Measurements from ENCODE around the gene COPS7A.

DNA sequence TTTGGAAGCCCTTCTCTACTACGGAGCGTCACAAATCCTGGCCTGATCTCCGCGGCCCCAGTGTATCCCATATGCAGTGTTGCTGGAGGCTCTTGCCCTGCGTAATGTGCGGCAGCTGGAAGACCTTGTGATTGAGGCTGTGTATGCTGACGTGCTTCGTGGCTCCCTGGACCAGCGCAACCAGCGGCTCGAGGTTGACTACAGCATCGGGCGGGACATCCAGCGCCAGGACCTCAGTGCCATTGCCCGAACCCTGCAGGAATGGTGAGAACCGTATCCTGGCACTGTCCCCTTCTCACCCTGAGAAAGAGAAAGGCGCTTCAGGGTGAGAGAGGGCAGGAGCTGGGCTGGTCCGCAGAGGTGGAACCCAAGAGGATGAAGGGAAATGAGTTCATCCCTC is 5.3 kb downstream of the COPS7A start:
- TF ChIP-seq, protein P1, sequence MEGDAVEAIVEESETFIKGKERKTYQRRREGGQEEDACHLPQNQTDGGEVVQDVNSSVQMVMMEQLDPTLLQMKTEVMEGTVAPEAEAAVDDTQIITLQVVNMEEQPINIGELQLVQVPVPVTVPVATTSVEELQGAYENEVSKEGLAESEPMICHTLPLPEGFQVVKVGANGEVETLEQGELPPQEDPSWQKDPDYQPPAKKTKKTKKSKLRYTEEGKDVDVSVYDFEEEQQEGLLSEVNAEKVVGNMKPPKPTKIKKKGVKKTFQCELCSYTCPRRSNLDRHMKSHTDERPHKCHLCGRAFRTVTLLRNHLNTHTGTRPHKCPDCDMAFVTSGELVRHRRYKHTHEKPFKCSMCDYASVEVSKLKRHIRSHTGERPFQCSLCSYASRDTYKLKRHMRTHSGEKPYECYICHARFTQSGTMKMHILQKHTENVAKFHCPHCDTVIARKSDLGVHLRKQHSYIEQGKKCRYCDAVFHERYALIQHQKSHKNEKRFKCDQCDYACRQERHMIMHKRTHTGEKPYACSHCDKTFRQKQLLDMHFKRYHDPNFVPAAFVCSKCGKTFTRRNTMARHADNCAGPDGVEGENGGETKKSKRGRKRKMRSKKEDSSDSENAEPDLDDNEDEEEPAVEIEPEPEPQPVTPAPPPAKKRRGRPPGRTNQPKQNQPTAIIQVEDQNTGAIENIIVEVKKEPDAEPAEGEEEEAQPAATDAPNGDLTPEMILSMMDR (conservative IDR thresholded peaks at IDR 0.05; ENCODE audit: low read depth, low read length) = no peak
- TF ChIP-seq EZH2phosphoT487 (IDR thresholded peaks at IDR 0.05; ENCODE audit: borderline replicate concordance, low read length) = no peak

All from PC-3 (cell line).